HepG2 (cell line): ENCODE results near the gene MSANTD2. TPM values are rescaled to one million over a fixed set of nuclear protein-coding genes. Genes with fewer than 3 reads are reported as not detected.

Experiments used
- ATAC-seq: fragments of 200-7000 bp; cut with Tn5 transposase; 3 replicates; pipeline ENCODE4 v1.9.1; 2020; ENCODE audit warnings: mild to moderate bottlenecking, moderate library complexity
- BruUV-seq: library from RNA; stranded (reverse); fragments of 400-500 nt; replicated peaks from 2 replicates; lab custom pipeline; 2021; lab: Mats Ljungman, UMichigan
- CTCF ChIA-PET: fragments of 300-600 bp; formaldehyde crosslinking; extraction: SDS; loops from one replicate; lab custom pipeline; 2021; ENCODE audit warnings: low total read pairs, inconsistent platforms, low intra/inter-chr PET ratio; lab: Yijun Ruan, JAX
- POLR2A ChIA-PET: fragments of 350-600 bp; sonication (Branson Sonifier 250); formaldehyde crosslinking; loops from one replicate; lab custom pipeline; 2020; ENCODE audit warnings: antibody characterized with exemption, inconsistent platforms; lab: Yijun Ruan, JAX
- DNase-seq: peaks from one replicate; pipeline ENCODE4 v3.0.0-alpha.2; 2015; ENCODE audit warnings: low spot score
- FAIRE-seq: peaks from 3 replicates; lab custom pipeline; 2011; peaks lifted over from hg19 to GRCh38; lab: Jason Lieb, UNC
- H2AFZ ChIP-seq: one replicate; pipeline ENCODE4 v1.6.1; 2011; ENCODE audit warnings: low read length, inconsistent platforms
- H3K27ac ChIP-seq: fragments of 300-600 bp; 3 replicates; pipeline ENCODE4 v1.8.0; 2011; ENCODE audit warnings: mixed run types, mild to moderate bottlenecking, mixed read lengths, low read length, inconsistent platforms; ENCODE audit not compliant: insufficient read depth; ENCODE audit errors: extremely low read length
- H3K27me3 ChIP-seq, 2 experiments: fragments of 200-600 bp in 1 of 2; 2 replicates in 1 of 2; 3 replicates in 1 of 2; pipeline versions ENCODE4 v1.6.0 to v1.8.0; 2011; ENCODE audit warnings: low read length in 2 of 2, mild to moderate bottlenecking in 2 of 2, moderate library complexity in 2 of 2, inconsistent platforms in 1 of 2; ENCODE audit not compliant: insufficient read depth in 2 of 2, control insufficient read depth in 1 of 2
- H3K36me3 ChIP-seq, 2 experiments: fragments of 200-600 bp in 1 of 2; replicated peaks in 1 of 2; 2 replicates in 1 of 2; 3 replicates in 1 of 2; pipeline versions ENCODE4 v1.5.1 to v1.8.0; 2011; ENCODE audit warnings: low read length in 2 of 2, inconsistent platforms in 1 of 2; ENCODE audit not compliant: insufficient read depth in 2 of 2, control insufficient read depth in 1 of 2
- H3K4me1 ChIP-seq: 2 replicates; pipeline ENCODE4 v1.5.1; 2012; ENCODE audit warnings: low read length, inconsistent platforms; ENCODE audit not compliant: insufficient read depth
- H3K4me2 ChIP-seq: 2 replicates; pipeline ENCODE4 v1.6.0; 2011; ENCODE audit warnings: low read depth, low read length, inconsistent platforms
- H3K4me3 ChIP-seq, 3 experiments: fragments of 200-600 bp in 1 of 3; sonication (generic), shearing (Covaris generic) in 1 of 3; replicated peaks in 1 of 3; 2 replicates each; pipeline ENCODE4 v1.5.1; 2011 to 2016; ENCODE audit warnings: low read length in 3 of 3, inconsistent platforms in 2 of 3, low read depth in 2 of 3, mild to moderate bottlenecking in 2 of 3, control low read depth in 1 of 3, mixed read lengths in 1 of 3; ENCODE audit not compliant: insufficient read depth in 1 of 3
- H3K79me2 ChIP-seq: one replicate; pipeline ENCODE4 v1.6.1; 2011; ENCODE audit warnings: low read length, inconsistent platforms; ENCODE audit not compliant: insufficient read depth
- H3K9ac ChIP-seq: 2 replicates; pipeline ENCODE4 v1.6.0; 2011; ENCODE audit warnings: mild to moderate bottlenecking, low read depth, low read length, inconsistent platforms; ENCODE audit not compliant: insufficient read depth
- H3K9me3 ChIP-seq: 2 replicates; pipeline ENCODE4 v1.5.1; 2012; ENCODE audit warnings: mild to moderate bottlenecking, low read length
- H4K20me1 ChIP-seq: 2 replicates; pipeline ENCODE4 v1.6.0; 2011; ENCODE audit warnings: inconsistent platforms, mild to moderate bottlenecking, low read length, moderate library complexity; ENCODE audit not compliant: insufficient read depth
- ATRX ChIP-seq: sonication (generic); formaldehyde crosslinking; IDR thresholded peaks from 2 replicates; pipeline ENCODE4 v1.4.0; 2020; ENCODE audit warnings: missing genetic modification reagents, borderline replicate concordance
- CC2D1A ChIP-seq: sonication (generic); formaldehyde crosslinking; IDR thresholded peaks from 2 replicates; pipeline ENCODE4 v1.8.1; 2023; ENCODE audit warnings: mild to moderate bottlenecking, missing genetic modification reagents
- ERF ChIP-seq: IDR thresholded peaks from 2 replicates; pipeline ENCODE4 v1.6.1; 2018; ENCODE audit warnings: missing biosample characterization, missing genetic modification reagents
- FOSL1 ChIP-seq: sonication (generic); formaldehyde crosslinking; IDR thresholded peaks from 2 replicates; pipeline ENCODE4 v1.9.0; 2021; ENCODE audit warnings: missing genetic modification reagents, borderline replicate concordance
- NR2C2 ChIP-seq: sonication (generic); formaldehyde crosslinking; IDR thresholded peaks from 2 replicates; pipeline ENCODE4 v1.4.0; 2020; ENCODE audit warnings: missing genetic modification reagents, mild to moderate bottlenecking, moderate library complexity, borderline replicate concordance
- PHF21A ChIP-seq: sonication (generic); formaldehyde crosslinking; IDR thresholded peaks from 2 replicates; pipeline ENCODE4 v1.5.0; 2020; ENCODE audit warnings: mild to moderate bottlenecking, missing genetic modification reagents
- PRDM4 ChIP-seq: sonication (generic); formaldehyde crosslinking; IDR thresholded peaks from 2 replicates; pipeline ENCODE4 v1.9.0; 2021; ENCODE audit warnings: missing genetic modification reagents, borderline replicate concordance
- RCOR2 ChIP-seq: IDR thresholded peaks from 2 replicates; pipeline ENCODE4 v1.6.1; 2016; ENCODE audit warnings: missing biosample characterization, missing genetic modification reagents
- REPIN1 ChIP-seq: sonication (generic); formaldehyde crosslinking; IDR thresholded peaks from 2 replicates; pipeline ENCODE4 v1.8.0; 2022; ENCODE audit warnings: missing genetic modification reagents, low read depth, mild to moderate bottlenecking, borderline replicate concordance
- RNF2 ChIP-seq: fragments of 450-650 bp; conservative IDR thresholded peaks from 2 replicates; pipeline ENCODE4 v1.6.1; 2016; ENCODE audit warnings: low read depth
- SIN3A ChIP-seq: IDR thresholded peaks from 2 replicates; pipeline ENCODE4 v1.6.1; 2011; ENCODE audit warnings: low read depth, mild to moderate bottlenecking, control low read depth, low read length, borderline replicate concordance
- SMAD9 ChIP-seq: sonication (generic); formaldehyde crosslinking; IDR thresholded peaks from 2 replicates; pipeline ENCODE4 v1.5.1; 2020; ENCODE audit warnings: mild to moderate bottlenecking, missing genetic modification reagents
- ZNF333 ChIP-seq: sonication (generic); formaldehyde crosslinking; IDR thresholded peaks from 2 replicates; pipeline ENCODE4 v1.4.0; 2020; ENCODE audit warnings: mild to moderate bottlenecking, missing genetic modification reagents, borderline replicate concordance
- ZNF709 ChIP-seq: sonication (generic); formaldehyde crosslinking; IDR thresholded peaks from 2 replicates; pipeline ENCODE4 v1.5.0; 2020; ENCODE audit warnings: mild to moderate bottlenecking, missing genetic modification reagents
- WGBS: methylation state at CpG from one replicate; pipeline ENCODE4 v1.1.6; 2017; ENCODE audit warnings: low lambda C conversion rate; 5-methylcytosine and 5-hydroxymethylcytosine counted together
- in situ Hi-C: cut with HindIII; loops from 2 replicates; pipeline ENCODE4 v1.10.0; 2017; ENCODE audit warnings: low pct_unique_long_range_greater_than_20kb; ENCODE audit not compliant: extremely low pct_ligation_motif_present
- intact Hi-C: fragments of 100-400 bp; cut with micrococcal nuclease; formaldehyde crosslinking; loops from one replicate; pipeline ENCODE4 v1.10.0; 2022; ENCODE audit not compliant: unreplicated experiment
- polyA plus RNA-seq, 8 experiments: library from polyadenylated mRNA; depleted of rRNA in 3 of 8; stranded (reverse) in 7 of 8; unstranded in 1 of 8; fragments of >200 nt; fragmentation: Illumina TruSeq in 4 of 8; extraction: Trizol in 4 of 8; gene quantifications; 2 replicates each; pipeline versions ENCODE4 v1.2.1 to v1.2.3, GENCODE V29; 2011 to 2016; ENCODE audit warnings: low read depth in 4 of 8, missing spikeins in 1 of 8, mixed read lengths in 1 of 8; ENCODE audit not compliant: insufficient read depth in 1 of 8
- total RNA-seq, 5 experiments: library from RNA; depleted of rRNA; stranded (reverse); fragments of >200 nt; fragmentation: Illumina TruSeq; extraction: Trizol; gene quantifications; 2 replicates each; pipeline ENCODE4 v1.2.3, GENCODE V29; 2016; ENCODE audit warnings: low read depth in 1 of 5

Gene MSANTD2
- total and polyA plus RNA-seq, 2 of the 13 experiments (the other 11 are each of a cell fraction or from before 2014, with no cell fraction given): 8.7 to 10.1 TPM

GRCh38 chr11:124759266-124760204 lies 40.7 kb downstream of the MSANTD2 start (continued):
- peak; percentile 88; the same call in 1 of the 2 replicates for TF ChIP-seq SMAD9 (CRISPR knock-in tag)
- no peak for TF ChIP-seq RCOR2 (CRISPR knock-in tag)
- 0 out of 2 replicates have a peak, but pooled peaks have one; percentile 58 for TF ChIP-seq RNF2

DNA sequence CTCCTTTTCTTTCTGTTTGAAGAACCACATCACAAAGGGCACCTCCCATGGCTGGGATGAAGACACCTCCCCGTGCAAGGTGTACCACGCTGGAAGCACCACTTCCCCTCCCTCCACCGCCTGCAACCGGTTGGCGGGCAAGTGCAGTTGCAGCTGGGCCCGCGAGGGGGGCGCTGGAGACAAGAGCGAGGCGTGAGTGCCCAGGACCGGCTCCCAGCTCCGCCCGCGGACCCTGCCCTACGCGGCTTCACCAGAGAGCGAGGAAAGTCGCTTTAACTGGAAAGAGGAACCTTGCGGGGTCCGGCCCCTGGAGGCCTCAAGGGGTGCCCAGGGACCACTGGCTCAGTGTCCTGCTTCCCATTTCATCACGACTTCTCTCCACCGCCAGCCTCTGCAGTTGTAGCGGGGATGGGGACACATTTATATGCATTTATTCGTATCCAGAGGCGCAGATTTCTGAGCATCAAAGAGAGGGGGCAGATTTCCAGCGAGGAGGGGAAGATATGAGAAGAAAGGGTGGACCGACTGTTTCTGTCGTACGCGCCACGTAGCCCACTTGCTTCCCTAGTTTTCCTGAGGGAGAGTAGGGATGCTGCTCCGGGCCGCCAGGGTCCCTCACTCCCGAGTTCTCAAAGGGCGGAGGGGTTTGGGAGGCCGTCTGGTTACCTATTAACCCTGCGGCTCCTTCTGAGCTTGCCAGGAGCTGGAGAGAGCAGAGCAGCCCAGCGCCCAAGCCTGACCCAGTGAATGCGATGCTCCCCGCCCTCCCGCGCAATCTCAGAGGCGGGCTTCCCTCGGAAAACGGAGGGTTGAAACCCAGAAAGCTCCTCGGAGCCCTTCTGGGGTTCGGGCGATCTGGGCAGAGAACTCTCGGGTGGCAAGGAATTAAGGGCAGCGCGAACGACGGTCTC lies 41.6 kb downstream of the MSANTD2 start:
- in situ Hi-C loops: no loop called here
- peak; percentile 84 for DNase-seq
- Histone ChIP-seq H2AFZ (no peak overlapping the region), H3K4me3 (peak overlapping the region; percentile 49 to 69 (median 58)), H3K36me3 (no peaks in the 10 kb centered on the region), H3K4me2 (peak overlapping the region; percentile 100), H3K9me3 (no peaks in the 10 kb centered on the region), H3K9ac (no peak overlapping the region), H3K27me3 (peaks cover 0 to 24% of the 10 kb centered on the region in 2 experiments; a peak in 4 of 5 replicates), H3K79me2 (no peaks in the 10 kb centered on the region), H3K27ac (no peak overlapping the region), H3K4me1 (peaks cover 56% of the 10 kb centered on the region), H4K20me1 (no peaks in the 10 kb centered on the region)
- peak; percentile 77 for FAIRE-seq
- ATAC-seq: peak; percentile 85
- ChIA-PET CTCF (interaction anchor here (1.2 to 1.4 kb wide), 3 partner anchors 18 to 79 kb away, joined by 3 to 4 read pairs (median 4); partner anchors contain the start of gene NRGN), POLR2A (interaction anchor here (0.9 to 2.5 kb wide), 10 partner anchors 8 to 177 kb away, joined by 3 to 48 read pairs (median 4); partner anchors contain the start of genes HEPACAM, MSANTD2, NRGN and SIAE)
- intact Hi-C loops: loop anchor here (1.0 kb wide), 3 partner anchors 11 to 89 kb away; no protein-coding TSS in a partner anchor
- WGBS: 1% methylated on average over 14 of the region's 53 CpGs
- BruUV-seq: no TSS peak
- no peak for TF ChIP-seq ZNF333
- TF ChIP-seq ATRX: no peak
- no peak for TF ChIP-seq PRDM4 (CRISPR knock-in tag)
- TF ChIP-seq SIN3A: no peak
- TF ChIP-seq ZNF709: no peak
- TF ChIP-seq ERF: peak; percentile 61
- TF ChIP-seq PHF21A (CRISPR knock-in tag): 0 out of 2 replicates have a peak, but pooled peaks have one; percentile 49
- no peak for TF ChIP-seq FOSL1 (CRISPR knock-in tag)
- TF ChIP-seq CC2D1A (CRISPR knock-in tag): no peak
- TF ChIP-seq REPIN1 (CRISPR knock-in tag): no peak
- no peak for TF ChIP-seq NR2C2 (CRISPR knock-in tag)
